ENCODE measurements around the gene PIPOX.

- TF ChIP-seq EZH2 (IDR thresholded peaks at IDR 0.05), result no peak
- no peak for TF ChIP-seq POLR2AphosphoS5 (IDR thresholded peaks at IDR 0.05; ENCODE audit: borderline replicate concordance, low read depth, low read length)
- no peak for TF ChIP-seq FOXP2 (optimal IDR thresholded peaks at IDR 0.05; ENCODE audit: control extremely low read depth, extremely low read length, insufficient read depth)
These were observed 57.4 kb downstream of the PIPOX start for GRCh38 chr17:29100296-29100695.

Data from SK-N-MC (cell line).